Measurements from ENCODE around the gene ZNF410. TPM values are rescaled to one million over a fixed set of nuclear protein-coding genes. Genes with fewer than 3 reads are reported as not detected.

Gene ZNF410
- total and polyA plus RNA-seq, 2 donors (not counting 3 experiments of a cell fraction or from before 2014, with no cell fraction given), result 21.8 to 45.0 TPM

- peaks cover 2 to 14% of the 10 kb centered on the region in 2 experiments for H3K36me3 ChIP-seq (ENCODE audit: control insufficient read depth in 2 of 2, extremely low read depth in 1 of 2, insufficient read depth in 2 of 2, low read length in 2 of 2)
- no peak overlapping the region for H3K27ac ChIP-seq (ENCODE audit: insufficient read depth, low read depth, low read length)
- H2AFZ ChIP-seq (ENCODE audit: low read depth, low read length), result no peak overlapping the region
- H3K27me3 ChIP-seq (ENCODE audit: control insufficient read depth in 2 of 2, insufficient read depth in 2 of 2, low read length in 2 of 2), result no peaks in the 10 kb centered on the region
- no peak overlapping the region for H3K4me3 ChIP-seq (replicated peaks in 1 of 3; ENCODE audit: insufficient read depth in 1 of 3, low read depth in 1 of 3, low read length in 3 of 3)
- TF ChIP-seq POLR2A (IDR thresholded peaks at IDR 0.05; ENCODE audit: low read depth, low read length), result no peak
- TF ChIP-seq JUN (IDR thresholded peaks at IDR 0.05; ENCODE audit: borderline replicate concordance, insufficient read depth, insufficient read length, low read depth), result no peak
- TF ChIP-seq, protein P1, sequence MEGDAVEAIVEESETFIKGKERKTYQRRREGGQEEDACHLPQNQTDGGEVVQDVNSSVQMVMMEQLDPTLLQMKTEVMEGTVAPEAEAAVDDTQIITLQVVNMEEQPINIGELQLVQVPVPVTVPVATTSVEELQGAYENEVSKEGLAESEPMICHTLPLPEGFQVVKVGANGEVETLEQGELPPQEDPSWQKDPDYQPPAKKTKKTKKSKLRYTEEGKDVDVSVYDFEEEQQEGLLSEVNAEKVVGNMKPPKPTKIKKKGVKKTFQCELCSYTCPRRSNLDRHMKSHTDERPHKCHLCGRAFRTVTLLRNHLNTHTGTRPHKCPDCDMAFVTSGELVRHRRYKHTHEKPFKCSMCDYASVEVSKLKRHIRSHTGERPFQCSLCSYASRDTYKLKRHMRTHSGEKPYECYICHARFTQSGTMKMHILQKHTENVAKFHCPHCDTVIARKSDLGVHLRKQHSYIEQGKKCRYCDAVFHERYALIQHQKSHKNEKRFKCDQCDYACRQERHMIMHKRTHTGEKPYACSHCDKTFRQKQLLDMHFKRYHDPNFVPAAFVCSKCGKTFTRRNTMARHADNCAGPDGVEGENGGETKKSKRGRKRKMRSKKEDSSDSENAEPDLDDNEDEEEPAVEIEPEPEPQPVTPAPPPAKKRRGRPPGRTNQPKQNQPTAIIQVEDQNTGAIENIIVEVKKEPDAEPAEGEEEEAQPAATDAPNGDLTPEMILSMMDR (IDR thresholded peaks at IDR 0.05; ENCODE audit: extremely low read depth in 1 of 2, insufficient read depth in 1 of 2, low read depth in 1 of 2, low read length in 2 of 2), result no peak
- TF ChIP-seq GATA2 (IDR thresholded peaks at IDR 0.05; ENCODE audit: insufficient read depth, insufficient read length, low read depth, low read length), result no peak
- no peak for TF ChIP-seq MAX (IDR thresholded peaks at IDR 0.05; ENCODE audit: insufficient read depth, insufficient read length)
- TF ChIP-seq POLR2AphosphoS5 (IDR thresholded peaks at IDR 0.05; ENCODE audit: insufficient read depth, low read depth, low read length), result no peak
- TF ChIP-seq EZH2 (IDR thresholded peaks at IDR 0.05; ENCODE audit: borderline replicate concordance, low read depth, low read length, severe bottlenecking), result no peak
- no peak for TF ChIP-seq MYC (IDR thresholded peaks at IDR 0.05; ENCODE audit: low read depth, low read length)
- no TSS peak for BruUV-seq (replicated peaks)
- H3K9me1 ChIP-seq (replicated peaks; ENCODE audit: control insufficient read depth, extremely low read depth, insufficient read depth, low read length), result no peaks in the 10 kb centered on the region
- H3K9ac ChIP-seq (replicated peaks; ENCODE audit: extremely low read depth, insufficient read depth, low read length), result no peak overlapping the region
- POLR2A ChIA-PET, result no interaction called here
- no peak for DNase-seq (ENCODE audit: low read depth, low spot score)
- no peak for FAIRE-seq
- H3K9me3 ChIP-seq (replicated peaks; ENCODE audit: control insufficient read depth, insufficient read depth, low read length), result no peaks in the 10 kb centered on the region
- intact Hi-C loops (cut with micrococcal nuclease) (no loop called here), dilution Hi-C loops (cut with MboI; ENCODE audit: extremely low pct_ligation_motif_present, low sequenced_read_pairs) (no loop called here)
- H3K4me1 ChIP-seq (ENCODE audit: control insufficient read depth, extremely low read depth, insufficient read depth, low read length), result no peaks in the 10 kb centered on the region
- no peak overlapping the region for H3K4me2 ChIP-seq (ENCODE audit: insufficient read depth, low read length)
- no peaks in the 10 kb centered on the region for H4K20me1 ChIP-seq (replicated peaks; ENCODE audit: control insufficient read depth, extremely low read depth, insufficient read depth, low read length)
- CTCF ChIA-PET, result interaction anchor here (1.4 kb wide), 1 partner anchor 8 kb away, joined by 4 read pairs; no protein-coding TSS in a partner anchor
- no peaks in the 10 kb centered on the region for H3K79me2 ChIP-seq (ENCODE audit: control insufficient read depth, insufficient read depth, low read length)
These were observed 55.5 kb downstream of the ZNF410 start for GRCh38 chr14:73942180-73942579.

All from endothelial cell of umbilical vein (primary cell).